Activated CD8-positive, alpha-beta memory T cell treated with anti-CD3 and anti-CD28 coated beads, Interleukin-2, amount 50 U/mL, for 48 hours (primary cell): Measurements from ENCODE around the gene HHEX.
"Not testable (repeated sequence)": the region's sequence is repeated elsewhere in the genome, so short reads cannot be mapped to it uniquely, and the experiment has no call there.

Experiments
- DNase-seq: peaks from one replicate; pipeline ENCODE4 v3.0.0-alpha.2; 2020

Gene HHEX

GRCh38 chr10:92737484-92737883 is 47.7 kb downstream of the HHEX start:
- DNase-seq = no peak

- no peak for DNase-seq
These were observed 51.0 kb downstream of the HHEX start for GRCh38 chr10:92740762-92741161.

- not testable (repeated sequence) for DNase-seq
These were observed 52.0 kb downstream of the HHEX start for GRCh38 chr10:92741741-92742140.

- no peak for DNase-seq
These were observed 52.8 kb downstream of the HHEX start for GRCh38 chr10:92742331-92743228.
